SKM-1 treated with dmso at 0.1 percent for 144 hours (cell line): ENCODE measurements around the gene GGT5.
"Not testable (repeated sequence)": the region's sequence is repeated elsewhere in the genome, so short reads cannot be mapped to it uniquely, and the experiment has no call there.

Source experiments
- DNase-seq: peaks from one replicate; lab custom pipeline; 2025; ENCODE audit not compliant: unreplicated experiment; lab: John Stamatoyannopoulos, UW

Gene GGT5

DNA sequence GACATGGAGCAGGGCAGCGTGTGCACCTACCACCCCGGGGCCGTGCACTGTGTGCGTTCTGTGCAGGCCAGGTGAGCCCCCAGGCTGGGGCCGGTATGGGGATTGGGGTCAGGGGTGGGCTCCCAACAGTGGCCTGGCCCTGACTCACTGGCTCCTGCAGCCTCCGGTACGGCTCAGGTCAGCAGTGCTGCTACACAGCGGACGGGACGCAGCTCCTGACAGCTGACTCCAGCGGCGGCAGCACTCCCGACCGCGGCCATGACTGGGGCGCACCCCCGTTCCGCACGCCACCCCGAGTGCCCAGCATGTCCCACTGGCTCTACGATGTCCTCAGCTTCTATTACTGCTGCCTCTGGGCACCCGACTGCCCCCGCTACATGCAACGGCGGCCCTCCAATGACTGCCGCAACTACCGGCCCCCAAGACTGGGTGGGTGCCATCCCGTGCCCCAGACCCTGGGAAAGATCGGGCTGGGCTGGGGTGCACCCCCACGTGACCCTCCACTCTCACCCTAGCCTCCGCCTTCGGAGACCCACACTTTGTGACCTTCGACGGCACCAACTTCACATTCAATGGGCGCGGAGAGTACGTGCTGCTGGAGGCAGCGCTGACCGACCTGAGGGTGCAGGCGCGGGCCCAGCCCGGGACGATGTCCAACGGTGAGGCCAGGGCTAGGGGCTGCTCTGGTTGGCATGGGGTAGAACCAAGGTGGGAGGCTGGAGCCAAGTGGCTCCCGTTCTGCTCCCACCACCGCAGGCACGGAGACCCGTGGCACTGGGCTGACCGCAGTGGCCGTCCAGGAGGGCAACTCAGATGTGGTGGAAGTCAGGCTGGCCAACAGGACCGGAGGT is 59.2 kb downstream of the GGT5 start:
- DNase-seq, result no peak

DNA sequence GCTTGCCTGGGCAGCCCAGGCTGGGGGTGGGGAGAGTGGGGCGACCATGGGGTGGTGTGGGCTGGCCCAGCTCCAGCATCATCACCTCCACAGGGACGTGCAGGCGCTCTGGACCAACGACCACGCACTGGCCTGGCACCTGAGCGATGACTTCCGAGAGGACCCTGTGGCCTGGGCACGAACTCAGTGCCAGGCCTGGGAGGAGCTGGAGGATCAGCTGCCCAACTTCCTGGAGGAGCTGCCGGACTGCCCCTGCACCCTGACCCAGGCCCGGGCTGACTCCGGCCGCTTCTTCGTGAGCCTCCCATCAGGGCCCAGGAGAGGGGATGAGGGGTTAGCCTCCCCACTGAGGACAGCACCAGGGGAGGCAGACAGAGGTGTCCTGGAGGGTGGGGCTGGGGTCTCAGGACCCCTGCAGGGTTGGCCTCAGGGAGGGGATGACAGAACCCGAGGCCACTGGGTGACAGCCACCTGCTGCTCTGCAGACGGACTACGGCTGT is 59.8 kb downstream of the GGT5 start:
- DNase-seq, result no peak

DNA sequence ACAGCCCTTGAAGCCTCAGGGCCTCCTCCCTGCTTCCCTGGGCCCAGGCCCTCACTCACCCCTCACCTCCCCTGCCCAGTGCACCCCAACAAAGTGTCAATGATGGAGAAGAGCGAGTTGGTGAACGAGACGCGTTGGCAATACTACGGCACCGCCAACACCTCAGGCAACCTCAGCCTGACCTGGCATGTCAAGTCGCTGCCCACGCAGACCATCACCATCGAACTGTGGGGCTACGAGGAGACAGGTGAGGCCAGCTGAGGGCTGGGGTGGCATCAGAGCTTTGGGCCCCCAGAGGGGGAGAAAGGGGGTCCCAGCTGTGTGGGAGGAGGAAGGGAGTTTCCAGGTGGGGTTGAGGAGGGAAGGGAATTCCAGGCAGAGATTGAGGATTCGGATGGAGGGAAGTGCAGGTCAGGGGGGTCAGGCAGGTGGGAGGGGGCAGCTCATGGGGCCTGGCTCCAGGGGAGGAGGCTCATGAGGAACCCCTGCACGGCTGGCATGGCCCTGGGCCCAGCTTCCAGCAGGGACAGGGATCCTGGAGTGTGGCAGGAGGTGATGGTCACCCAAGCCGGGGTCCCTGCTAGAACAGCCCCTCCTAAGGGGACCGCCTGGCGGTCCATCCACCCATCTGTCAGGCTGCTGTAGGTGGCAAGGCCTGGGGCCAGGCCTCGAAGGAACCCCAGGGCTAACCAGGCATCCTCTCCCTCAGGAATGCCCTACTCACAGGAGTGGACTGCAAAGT is 60.7 kb downstream of the GGT5 start:
- no peak for DNase-seq

DNA sequence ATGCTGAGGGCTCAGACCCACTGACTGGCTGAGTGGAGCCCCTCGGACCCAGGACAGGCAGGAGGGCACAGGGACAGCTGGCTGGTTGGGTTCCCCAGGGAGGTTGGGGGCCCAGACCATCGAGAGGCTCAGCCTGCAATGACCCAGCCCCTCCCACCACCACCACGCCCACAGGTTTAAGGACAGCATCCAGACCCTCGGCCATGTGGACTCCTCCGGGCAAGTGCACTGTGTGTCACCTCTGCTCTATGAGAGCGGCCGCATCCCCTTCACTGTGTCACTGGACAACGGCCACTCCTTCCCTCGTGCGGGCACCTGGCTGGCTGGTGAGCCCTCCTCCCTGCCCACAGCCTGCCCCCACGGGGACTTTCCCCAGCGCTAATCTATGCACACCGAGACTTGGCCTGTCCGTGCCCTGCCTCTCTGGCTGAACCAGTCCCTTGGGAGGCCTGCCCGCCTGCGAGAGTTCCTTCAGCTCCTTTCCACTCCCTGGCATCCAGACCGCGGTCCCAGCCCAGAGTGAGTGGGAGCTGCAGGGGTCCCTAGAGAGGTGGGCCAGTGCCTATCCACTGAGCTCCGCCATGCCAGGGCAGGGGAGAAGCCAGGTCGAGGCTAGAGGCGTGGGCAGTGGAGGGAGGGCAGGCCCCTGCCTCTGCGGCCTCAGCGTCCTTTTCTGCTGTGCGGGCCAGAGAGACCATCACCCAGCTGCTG is 61.4 kb downstream of the GGT5 start:
- no peak for DNase-seq

DNA sequence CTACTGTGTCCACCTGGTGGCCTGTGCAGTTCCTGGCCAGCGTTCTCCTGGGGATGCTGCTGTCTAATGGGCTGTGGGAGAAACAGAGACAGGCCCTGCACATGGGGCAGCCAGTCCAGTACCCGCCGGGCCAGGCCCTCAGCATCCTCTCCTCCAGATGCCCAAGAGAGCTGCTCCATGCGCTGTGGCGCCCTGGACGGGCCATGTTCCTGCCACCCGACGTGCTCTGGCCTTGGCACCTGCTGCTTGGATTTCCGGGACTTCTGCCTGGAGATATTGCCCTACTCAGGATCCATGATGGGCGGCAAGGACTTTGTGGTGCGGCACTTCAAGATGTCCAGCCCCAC is 62.0 kb downstream of the GGT5 start:
- not testable (repeated sequence) for DNase-seq

DNA sequence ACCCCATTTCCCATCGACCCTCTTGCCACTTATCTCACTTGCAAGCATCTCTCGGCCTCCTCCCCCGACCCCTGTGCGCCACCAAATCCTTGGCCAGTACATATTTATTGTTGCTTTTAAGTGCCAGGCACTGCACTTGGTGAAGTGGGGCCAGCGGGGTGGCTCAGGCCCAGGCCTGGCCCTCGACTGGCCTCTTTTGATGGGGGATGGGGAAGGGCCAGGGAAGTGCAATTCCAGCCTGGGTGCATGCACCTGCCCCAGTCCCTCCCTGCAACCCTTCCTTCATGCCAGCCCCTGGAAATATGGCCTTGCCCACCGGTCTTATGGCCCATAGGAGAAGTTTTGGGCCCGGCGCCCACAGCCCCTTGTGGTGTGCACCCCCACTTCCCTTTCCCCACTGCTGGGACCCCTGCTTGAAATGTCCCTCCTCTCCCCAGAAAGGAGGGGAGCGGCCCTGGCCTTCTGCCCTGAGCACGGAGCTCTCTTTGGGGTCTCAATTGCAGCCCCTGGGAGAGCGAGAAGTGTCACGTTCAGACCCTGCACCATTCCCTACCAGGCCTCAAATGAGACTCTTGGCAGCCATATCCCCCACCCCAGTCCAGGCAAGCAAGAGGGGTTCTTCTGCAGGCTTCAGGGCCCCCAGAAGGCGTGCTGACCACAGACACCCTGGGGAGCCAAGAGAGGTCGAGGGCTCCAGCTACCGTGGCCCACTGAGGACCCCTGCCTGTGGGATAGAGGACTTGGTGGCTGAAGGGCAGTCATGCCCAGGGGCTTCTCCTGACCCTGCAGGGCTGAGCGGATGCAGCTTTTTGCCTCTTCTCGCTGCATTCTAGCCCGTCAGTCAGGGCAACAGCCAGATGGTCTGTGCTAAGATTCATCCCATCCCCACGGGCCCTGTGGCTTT is 62.6 kb downstream of the GGT5 start:
- no peak for DNase-seq

DNA sequence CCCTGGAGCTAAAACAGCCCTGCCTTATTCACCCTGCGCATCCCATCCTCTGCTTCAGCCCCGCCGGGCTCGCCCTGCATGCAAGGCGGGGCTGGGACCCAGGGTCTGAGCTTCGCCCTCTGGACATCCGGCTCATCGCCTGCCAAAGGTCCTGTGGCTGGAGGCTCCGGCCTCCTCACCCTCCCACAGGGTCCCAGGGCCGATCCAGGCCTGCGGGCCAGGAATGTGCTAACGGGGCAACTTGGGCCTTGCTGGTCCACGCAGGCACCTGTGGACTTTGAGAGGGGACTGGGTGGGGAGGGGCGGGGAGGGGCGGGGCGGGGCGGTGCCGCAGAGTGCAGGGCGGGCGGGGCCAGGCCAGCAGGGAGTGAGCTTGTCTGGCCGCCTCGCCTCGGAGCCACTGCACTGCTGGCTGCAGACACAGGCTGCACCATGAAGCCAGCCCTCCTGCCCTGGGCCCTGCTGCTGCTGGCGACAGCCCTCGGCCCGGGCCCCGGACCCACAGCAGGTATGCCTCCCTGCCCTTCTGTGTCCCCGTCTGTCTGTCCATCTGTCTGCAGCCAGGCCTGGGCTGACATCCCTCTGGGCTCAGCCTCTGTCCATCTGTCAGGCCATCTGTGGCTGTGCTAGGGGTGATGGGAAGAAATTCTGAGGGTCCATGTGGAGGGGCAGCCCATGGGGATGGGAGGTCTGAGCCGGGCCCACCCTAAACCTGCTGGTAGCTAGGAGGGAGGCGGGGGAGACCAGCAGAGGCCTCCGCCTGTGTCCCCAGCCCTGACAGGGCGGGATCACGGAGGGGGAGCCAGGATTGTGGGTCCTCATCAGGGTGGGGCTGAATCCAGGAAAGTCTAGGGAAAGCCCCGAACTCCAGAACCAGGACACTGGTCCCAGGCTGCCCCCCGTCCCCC is 63.5 kb downstream of the GGT5 start, which contains the start of gene SUSD2:
Gene SUSD2 (plus strand): TSS at position 400 of the 908 bp plus-strand sequence. CDS start 33 bp downstream, at position 433.
- DNase-seq, result no peak

DNA sequence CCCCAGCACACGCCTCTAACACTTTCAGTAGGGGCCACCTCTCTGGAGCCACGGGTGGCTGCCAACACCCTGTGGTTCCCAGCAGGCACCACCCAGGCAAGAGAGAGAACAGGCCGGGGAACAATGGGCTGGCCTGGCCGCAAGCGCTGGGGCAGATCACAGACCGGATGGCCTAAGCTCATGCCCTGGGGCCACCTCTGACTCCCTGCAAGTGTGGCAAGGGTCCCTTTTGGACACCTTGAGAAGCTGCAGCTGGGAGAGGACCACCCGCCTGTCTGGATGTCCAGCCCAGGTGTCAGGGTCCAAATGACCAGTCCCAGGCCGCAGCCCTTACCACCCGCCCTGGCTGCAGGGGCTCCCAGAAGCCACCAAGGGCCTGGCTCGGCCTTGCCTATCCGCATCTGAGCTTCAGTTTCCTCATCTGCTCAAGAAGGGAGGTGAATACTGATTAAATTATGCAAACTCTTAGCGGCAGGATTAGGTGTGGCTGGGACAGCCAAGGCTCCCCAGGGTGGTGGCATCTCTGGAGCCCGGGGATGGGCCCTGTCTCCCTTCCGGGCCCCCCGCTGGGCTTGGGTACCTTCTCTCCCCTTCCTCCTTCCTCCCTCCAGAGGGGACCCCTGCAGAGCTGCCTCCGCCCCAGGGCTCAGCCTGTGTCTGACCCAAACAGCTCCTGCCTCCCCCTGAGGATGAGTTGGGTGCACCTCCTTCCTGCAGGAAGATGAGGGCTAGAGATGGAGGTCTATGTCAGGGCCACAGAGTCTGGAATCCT is 64.4 kb downstream of the GGT5 start:
- no peak for DNase-seq

DNA sequence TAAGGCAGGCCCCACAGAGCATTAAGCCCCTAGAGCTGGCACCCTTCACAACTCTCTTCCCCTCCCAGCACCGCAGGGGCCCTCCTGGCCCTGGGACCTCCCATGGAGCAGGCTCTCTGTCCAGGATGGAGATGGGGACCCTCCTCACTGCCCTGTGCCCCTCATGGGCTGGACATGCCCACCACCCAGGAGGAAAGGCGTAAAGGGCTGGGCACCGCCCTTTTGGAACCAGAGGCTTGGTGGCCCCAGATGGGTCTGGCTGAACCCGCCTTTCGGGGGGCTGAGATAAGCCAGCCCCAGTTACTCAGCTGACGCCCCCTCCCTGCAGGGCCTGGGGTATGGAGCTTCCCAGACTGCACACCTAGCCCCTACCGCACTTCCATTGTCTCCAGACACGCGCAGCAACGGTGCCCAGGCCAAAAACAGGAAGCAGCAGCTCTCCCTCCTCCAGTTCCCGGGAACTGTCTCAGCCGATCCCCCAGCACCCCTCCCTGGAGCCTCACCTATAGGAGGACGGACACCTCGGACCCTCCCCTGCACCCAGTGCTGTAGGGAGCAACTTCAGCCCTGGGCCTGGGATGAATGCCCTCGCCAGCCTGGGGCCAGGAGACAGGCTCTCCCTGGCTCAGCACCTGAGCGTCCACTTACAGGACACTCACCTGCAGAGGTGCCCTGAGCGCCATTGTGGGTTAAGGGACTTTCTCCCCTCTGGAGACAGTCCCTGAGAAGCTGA is 65.2 kb downstream of the GGT5 start:
- DNase-seq, result no peak

DNA sequence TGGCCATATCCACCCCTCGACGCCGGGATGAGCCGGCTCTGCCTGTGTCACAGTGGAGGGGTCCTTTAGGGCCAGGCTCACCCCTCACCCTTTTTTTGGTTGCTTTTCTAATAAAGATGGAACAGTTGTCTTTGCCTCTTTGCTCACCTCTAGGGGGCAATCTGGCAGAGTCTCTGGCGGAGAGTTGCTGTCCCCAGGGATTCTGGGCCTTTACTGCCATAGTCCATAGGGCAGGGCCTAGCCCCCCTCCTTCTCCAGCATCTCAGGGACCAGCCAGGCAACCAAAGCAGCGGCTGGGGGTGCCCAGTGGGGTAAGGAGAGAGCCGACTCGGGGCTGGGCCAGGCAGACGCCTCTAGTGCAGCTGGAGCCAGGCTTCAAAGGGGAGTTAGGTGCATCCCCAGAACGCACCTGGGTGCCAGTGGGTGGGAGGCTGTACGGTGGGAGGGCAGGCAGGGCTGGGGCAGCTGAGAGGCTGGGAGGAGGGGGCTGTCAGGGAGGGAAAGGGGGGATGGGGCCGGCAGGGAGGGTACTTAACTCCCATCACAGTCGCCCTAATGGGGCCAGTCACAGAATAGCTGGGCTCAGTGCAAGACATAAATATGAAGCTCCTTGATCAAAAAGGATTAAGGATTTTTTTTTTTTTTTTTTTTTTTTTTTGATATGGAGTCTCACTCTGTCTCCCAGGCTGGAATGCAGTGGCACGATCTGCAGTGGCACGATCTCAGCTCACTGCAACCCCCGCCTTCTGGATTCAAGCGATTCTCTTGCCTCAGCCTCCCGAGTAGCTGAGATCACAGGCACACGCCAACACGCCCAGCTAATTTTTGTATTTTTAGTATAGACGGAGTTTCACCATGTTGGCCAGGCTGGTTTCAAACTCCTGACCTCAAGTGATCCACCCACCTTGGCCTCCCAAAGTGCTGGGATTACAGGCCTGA is 66.1 kb downstream of the GGT5 start:
- DNase-seq, result no peak

DNA sequence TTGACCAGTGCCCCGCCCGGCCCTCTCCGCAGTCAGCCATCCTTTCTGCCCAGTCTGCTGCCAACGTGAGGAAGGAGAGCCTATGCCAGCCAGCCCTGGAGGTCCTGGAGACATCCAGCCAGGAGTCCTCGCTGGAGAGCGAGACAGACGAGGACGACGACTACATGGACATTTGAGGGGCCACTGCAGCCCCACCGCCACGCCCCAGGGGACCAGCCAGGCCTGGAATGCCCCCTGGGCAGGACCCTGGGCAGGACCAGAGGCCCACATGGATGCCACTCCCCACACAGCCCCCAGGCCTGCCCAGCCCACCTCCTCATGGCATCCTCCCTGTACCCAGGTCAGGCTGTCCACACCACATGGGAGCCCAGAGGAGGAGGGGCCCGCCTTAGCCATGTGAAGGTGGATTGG is 66.9 kb downstream of the GGT5 start:
- DNase-seq, result no peak

DNA sequence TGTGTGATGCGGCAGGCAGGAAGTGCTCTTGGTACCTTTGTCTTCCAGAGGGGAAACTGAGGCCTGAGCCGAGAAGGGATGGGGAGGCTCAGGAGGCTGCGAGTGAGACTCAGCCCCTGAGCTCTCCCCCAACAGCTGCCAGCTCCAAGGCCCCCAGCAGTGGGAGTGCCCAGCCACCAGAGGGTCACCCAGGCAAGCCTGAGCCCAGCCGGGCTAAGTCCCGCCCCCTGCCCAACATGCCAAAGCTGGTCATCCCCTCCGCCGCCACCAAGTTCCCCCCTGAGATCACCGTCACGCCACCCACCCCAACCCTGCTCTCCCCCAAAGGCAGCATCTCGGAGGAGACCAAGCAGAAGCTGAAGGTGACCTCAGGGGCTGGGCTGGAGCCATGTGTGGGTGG is 67.4 kb downstream of the GGT5 start:
- no peak for DNase-seq

DNA sequence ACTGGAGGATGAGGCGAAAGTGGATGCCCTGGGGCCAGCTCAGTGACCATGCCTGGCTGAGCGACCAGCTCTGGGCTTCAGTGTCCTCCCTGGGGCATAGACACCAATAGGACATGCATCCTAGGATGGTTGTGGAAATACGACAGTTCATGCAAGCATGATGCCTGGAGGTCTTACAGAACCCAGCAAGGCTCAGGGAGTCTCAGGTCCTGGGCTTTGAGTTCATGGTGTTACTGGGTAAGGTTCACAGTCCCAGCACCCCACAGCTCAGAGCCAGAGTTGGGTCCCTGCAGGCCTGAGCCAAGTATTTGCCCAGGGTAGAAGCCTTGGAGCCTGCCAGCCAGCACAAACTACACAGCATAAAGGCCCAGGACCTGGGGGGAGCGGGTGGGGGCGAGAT is 67.8 kb downstream of the GGT5 start:
- no peak for DNase-seq

DNA sequence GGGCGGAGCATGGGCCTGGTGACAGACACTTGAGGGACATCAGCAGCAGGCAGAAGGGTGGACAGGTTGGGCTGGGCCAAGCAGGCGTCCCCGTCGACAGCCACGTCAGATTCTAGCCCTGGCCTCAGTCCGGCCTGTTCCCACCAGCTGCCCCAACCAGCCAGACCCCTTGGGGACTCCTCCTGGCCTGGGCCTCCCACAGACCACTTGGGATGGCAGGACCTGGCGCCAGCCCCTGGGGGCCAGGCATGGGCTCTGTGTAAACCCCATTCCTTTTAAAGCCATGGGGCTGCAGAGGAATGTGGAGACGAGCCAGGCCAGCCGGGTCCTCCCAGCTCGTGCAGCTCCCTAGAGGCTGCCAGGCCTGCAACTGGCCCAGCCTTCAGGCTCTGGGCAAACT is 68.3 kb downstream of the GGT5 start:
- no peak for DNase-seq

DNA sequence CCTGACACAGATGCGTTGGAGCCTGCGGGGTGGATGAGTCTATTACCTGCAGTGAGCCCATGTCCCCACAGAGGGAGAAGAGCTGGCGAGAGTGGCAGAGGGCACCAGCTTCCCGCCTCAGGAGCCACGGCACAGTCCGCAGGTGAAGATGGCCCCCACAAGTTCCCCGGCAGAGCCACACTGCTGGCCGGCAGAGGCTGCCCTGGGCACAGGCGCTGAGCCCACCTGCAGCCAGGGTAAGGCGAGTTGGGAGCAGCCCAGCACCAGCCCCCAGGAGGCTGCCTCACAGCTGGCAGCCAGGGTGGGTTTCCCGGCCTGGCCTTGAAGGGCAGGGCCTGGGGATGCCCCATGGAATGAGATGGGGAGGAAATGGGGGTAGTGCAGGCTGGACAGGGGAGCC is 68.8 kb downstream of the GGT5 start:
- no peak for DNase-seq

DNA sequence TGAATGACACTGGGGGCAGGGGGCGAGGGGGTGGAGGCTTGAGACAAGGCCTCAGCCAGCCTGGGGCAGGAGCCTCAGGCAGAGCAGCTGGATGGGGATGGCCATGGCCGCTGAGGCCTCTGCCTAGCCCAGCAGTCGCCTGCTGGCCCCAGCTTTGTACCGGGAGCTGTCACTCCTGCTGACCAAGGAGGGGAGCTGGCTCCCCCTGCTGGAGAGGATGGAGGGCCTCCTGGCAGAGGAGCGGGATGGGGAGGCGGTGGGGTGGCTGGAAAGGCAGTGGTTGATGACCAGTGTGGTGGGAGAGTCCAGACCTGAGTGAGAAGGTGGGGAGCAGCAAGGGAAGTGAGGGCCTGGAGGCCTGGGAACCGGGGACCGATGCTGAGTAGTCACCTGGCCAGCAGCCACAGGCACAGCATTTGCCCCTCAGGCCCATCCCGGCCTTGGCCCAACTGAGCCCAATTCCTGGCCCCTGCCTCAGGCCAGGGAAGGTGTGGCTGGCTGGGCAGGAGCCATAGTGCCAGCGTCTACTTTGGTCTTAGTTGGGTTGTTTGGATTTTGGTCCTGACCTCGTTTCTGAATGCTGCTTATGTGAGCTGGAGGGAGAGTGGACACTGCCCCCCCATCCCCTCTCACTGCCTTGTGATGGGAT is 69.6 kb downstream of the GGT5 start:
- DNase-seq, result peak; percentile 15

DNA sequence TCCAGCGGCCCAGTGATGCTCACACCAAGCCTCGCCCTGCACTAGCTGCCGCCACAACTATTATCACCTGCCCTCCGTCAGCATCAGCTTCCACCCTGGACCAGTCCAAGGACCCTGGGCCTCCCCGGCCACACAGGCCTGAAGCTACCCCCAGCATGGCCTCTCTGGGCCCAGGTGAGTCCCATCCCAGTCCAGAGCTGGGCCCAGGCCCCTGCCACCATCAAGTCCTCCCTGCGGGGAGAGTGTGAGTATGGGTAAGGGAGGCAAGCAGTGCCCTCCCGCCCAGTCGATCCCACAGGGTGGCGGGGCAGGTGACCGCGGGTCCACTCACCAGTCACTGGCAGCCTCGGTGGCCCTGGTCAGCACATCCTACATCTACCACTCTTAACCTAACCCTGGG is 73.1 kb downstream of the GGT5 start:
- DNase-seq, result no peak
